ENCODE results near the gene SLC12A7. TPM values are rescaled to one million over a fixed set of nuclear protein-coding genes. Genes with fewer than 3 reads are reported as not detected.
A peak's percentile ranks its signal among the peaks of the same experiment; 100 is the strongest.

Gene SLC12A7
- total and polyA plus RNA-seq, 12 donors: 36.3 to 208 (median 143) TPM

DNA sequence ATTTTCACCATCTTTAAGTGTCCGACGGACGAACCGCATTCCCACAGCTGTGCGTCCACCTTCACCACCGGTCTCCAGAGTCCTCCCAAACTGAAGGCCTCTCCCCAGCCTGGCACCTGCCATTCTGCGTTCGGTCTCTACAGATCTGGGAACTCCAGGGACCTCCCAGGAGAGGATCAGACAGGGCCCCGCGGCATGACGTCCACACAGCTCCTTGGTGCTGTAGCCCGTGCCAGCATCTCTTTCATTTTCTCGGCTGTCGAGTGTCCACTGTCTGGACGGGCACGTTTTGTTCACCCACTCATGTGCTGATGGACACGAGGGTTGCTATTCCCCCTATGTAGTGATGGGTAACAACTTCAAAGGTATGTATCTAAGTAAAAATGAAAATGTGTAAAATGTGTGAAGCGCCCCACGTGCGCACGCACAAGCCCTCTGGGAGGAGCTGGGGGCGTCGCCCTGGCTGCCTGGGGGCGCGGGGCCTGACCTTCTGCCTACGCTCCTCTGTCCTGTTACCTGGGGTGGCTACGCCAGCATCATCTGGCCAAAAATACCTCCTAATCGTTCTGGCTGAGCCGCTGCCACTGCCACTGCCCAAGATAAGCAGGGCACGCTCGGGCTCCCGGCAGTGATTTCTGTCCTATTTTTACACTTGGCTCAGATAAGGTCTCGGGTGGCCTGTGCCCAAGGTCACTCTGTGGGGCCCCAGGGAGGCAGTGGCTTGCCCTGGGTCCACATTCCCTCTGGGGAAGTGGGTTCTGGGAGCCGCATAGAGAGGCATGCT lies 10.8 kb upstream of the SLC12A7 start:
- ATAC-seq (peak; percentile 27 to 86 (median 71)), DNase-seq (peak; percentile 72 to 78)
- Histone ChIP-seq H3K9me3 (no peaks in the 10 kb centered on the region), H3K36me3 (no peaks in the 10 kb centered on the region), H3K27me3 (no peaks in the 10 kb centered on the region), H3K27ac (peak overlapping the region; percentile 70 to 93 (median 88)), H3K4me3 (no peak overlapping the region), H3K4me1 (peaks cover 26 to 97% (median 61%) of the 10 kb centered on the region in 9 donors)
- 49 to 65% methylated on average over 34 of the region's 34 CpGs for WGBS, 2 donors
- TF ChIP-seq, protein P1, sequence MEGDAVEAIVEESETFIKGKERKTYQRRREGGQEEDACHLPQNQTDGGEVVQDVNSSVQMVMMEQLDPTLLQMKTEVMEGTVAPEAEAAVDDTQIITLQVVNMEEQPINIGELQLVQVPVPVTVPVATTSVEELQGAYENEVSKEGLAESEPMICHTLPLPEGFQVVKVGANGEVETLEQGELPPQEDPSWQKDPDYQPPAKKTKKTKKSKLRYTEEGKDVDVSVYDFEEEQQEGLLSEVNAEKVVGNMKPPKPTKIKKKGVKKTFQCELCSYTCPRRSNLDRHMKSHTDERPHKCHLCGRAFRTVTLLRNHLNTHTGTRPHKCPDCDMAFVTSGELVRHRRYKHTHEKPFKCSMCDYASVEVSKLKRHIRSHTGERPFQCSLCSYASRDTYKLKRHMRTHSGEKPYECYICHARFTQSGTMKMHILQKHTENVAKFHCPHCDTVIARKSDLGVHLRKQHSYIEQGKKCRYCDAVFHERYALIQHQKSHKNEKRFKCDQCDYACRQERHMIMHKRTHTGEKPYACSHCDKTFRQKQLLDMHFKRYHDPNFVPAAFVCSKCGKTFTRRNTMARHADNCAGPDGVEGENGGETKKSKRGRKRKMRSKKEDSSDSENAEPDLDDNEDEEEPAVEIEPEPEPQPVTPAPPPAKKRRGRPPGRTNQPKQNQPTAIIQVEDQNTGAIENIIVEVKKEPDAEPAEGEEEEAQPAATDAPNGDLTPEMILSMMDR (IDR thresholded peaks at IDR 0.05): no peak
- intact Hi-C loops (cut with DNase I): loop anchor here in 1 of 10 donors (2.0 kb wide), 1 partner anchor 18 kb away; no protein-coding TSS in a partner anchor

DNA sequence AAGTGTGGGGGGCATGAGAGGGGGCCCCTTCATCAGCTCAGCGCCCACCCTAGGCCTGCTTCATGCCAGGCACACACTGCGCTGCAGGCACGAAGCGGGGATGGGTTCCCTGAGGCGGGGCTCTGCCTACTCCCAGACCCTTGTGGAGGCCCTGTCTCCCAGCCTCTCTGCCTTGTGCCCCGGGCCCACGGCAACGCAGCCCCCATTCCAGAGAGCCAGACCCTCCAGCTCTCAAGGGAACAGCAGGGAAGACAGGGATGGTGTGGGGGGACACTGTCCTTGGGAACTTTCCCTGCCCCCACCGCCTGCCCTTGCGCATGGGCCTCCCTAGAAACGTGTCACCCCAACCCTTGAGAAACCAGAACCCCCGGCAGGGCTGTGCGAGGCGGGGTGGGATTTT lies 10.0 kb upstream of the SLC12A7 start:
- Histone ChIP-seq H3K27ac (peak overlapping the region in 9 of 10 donors; percentile 74 to 93 (median 89)), H3K4me3 (no peak overlapping the region)

DNA sequence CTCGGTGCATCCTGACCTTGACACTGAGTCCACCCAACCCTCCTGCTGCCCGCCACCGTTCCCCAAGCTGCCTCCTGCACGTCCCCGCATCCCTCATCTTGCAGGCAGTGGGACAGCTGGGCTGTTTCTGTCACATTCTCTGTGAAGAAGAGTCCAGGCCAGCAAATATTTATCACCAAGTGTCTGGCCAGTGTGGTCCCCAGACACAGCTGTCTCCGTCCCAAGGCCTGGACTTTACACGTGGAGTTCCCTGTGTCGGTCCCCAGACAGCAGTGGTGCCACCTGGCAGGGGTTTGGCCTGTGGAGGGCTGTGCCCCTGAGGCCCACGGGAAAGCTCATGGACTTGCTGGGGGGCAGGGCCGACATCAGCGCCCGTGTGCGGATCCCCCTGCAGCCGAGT lies 9.2 kb upstream of the SLC12A7 start:
- WGBS, 2 donors: 47 to 54% methylated on average over 14 of the region's 14 CpGs
- Histone ChIP-seq H3K36me3 (no peaks in the 10 kb centered on the region), H3K4me3 (no peak overlapping the region), H3K27me3 (no peaks in the 10 kb centered on the region), H3K27ac (peak overlapping the region in 6 of 10 donors; percentile 22 to 93 (median 88)), H3K4me1 (peaks cover 25 to 84% (median 56%) of the 10 kb centered on the region in 9 donors), H3K9me3 (no peaks in the 10 kb centered on the region)
- DNase-seq (no peak), ATAC-seq (no peak)
- intact Hi-C loops (cut with DNase I): no loop called here
- TF ChIP-seq, protein P1 (IDR thresholded peaks at IDR 0.05): no peak

More for the DNA sequence above, 10.0 kb upstream of the SLC12A7 start:
- peaks cover 25 to 93% (median 56%) of the 10 kb centered on the region in 9 donors for H3K4me1 ChIP-seq
- ATAC-seq (peak in 1 of 8 donors; percentile 1), DNase-seq (no peak)
- intact Hi-C loops (cut with DNase I): loop anchor here in 1 of 10 donors (2.0 kb wide), 1 partner anchor 17 kb away; no protein-coding TSS in a partner anchor
- H3K27me3 ChIP-seq: no peaks in the 10 kb centered on the region
- TF ChIP-seq, protein P1 (IDR thresholded peaks at IDR 0.05): no peak
- 93 to 96% methylated on average over 14 of the region's 14 CpGs for WGBS, 2 donors
- no peaks in the 10 kb centered on the region for H3K9me3 ChIP-seq
- H3K36me3 ChIP-seq: no peaks in the 10 kb centered on the region

DNA sequence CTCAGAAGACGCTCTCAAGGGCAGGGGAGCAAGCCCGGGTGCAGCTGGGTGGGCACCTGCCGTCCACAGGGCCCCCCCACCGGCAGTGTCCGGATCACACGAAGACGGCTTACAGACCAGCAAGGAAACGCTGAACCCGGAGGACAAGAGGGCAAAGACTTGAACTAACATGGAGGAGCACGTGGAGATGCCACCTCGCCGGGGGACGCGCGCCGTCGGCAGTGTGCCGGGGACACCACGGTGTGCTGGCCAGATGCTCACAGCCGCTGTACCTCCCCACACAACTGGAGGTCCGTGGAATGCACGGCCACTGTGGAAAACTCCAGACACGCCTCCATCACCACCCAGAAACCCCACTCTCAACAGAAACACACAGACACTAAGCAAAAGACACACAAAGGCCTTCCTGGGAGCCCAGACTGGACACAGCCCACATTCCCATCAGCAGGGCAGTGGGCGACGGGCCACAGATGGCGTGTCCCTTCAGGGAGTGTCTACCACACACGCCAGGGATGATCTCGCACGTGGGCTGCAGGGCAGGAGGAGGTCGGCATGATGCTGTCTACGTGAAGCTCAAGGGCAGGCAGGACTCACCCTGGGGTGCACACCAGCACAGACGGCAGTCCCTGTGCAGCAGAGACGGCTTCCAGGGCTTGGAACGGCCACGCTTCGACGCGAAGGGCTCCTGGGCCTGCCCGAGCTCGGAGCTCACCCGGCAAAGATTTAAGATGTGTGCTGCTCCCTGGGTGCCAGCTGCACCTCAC lies 8.6 kb upstream of the SLC12A7 start:
- H3K4me1 ChIP-seq: peaks cover 25 to 80% (median 51%) of the 10 kb centered on the region in 9 donors
- TF ChIP-seq, protein P1 (IDR thresholded peaks at IDR 0.05): no peak
- intact Hi-C loops (cut with DNase I): no loop called here
- H3K27me3 ChIP-seq: no peaks in the 10 kb centered on the region
- H3K27ac ChIP-seq: peak overlapping the region in 4 of 10 donors; percentile 42 to 93 (median 90)
- WGBS, 2 donors: 84 to 88% methylated on average over 41 of the region's 41 CpGs
- H3K9me3 ChIP-seq: no peaks in the 10 kb centered on the region
- ATAC-seq: no peak
- H3K36me3 ChIP-seq: no peaks in the 10 kb centered on the region
- no peak for DNase-seq
- no peak overlapping the region for H3K4me3 ChIP-seq
